Thyroid gland (tissue), 4 donors: ENCODE results near the gene CELF5. TPM values are rescaled to one million over a fixed set of nuclear protein-coding genes. Genes with fewer than 3 reads are reported as not detected.

Experiments
- DNase-seq, 2 donors: peaks; one replicate each; pipeline ENCODE4 v3.0.0-alpha.2; 2019
- H3K27ac ChIP-seq, 3 donors: fragments of 200-600 bp; sonication (generic); 1 replicate in 2 of 3; 2 replicates in 1 of 3; pipeline ENCODE4 v1.5.1; 2016 to 2019; ENCODE audit warnings: mild to moderate bottlenecking in 1 of 3, moderate library complexity in 1 of 3
- H3K27me3 ChIP-seq: fragments of 200-600 bp; sonication (generic); one replicate; pipeline ENCODE4 v1.5.1; 2019
- H3K36me3 ChIP-seq, 2 donors: fragments of 200-600 bp; sonication (generic); one replicate each; pipeline ENCODE4 v1.5.1; 2016 to 2019
- H3K4me1 ChIP-seq, 2 donors: fragments of 200-600 bp; sonication (generic); one replicate each; pipeline ENCODE4 v1.5.1; 2017 to 2019
- H3K4me3 ChIP-seq, 3 donors: fragments of 200-600 bp; sonication (generic); replicated peaks in 1 of 3; 1 replicate in 2 of 3; 2 replicates in 1 of 3; pipeline ENCODE4 v1.5.1; 2016; ENCODE audit warnings: mild to moderate bottlenecking in 1 of 3
- H3K9me3 ChIP-seq: fragments of 200-600 bp; sonication (generic); one replicate; pipeline ENCODE4 v1.5.1; 2017
- CTCF ChIP-seq, 6 experiments: fragments of 200-600 bp in 3 of 6; fragments of 450-650 bp in 3 of 6; sonication (generic) in 3 of 6; IDR thresholded peaks; one replicate each; pipeline ENCODE4 v1.5.1; 2016 to 2019; ENCODE audit warnings: antibody characterized with exemption in 6 of 6, mild to moderate bottlenecking in 2 of 6, inconsistent platforms in 1 of 6, moderate library complexity in 1 of 6
- POLR2A ChIP-seq, 2 donors: fragments of 450-650 bp; IDR thresholded peaks; one replicate each; pipeline ENCODE4 v1.6.1; 2017; ENCODE audit warnings: antibody characterized with exemption in 2 of 2, mild to moderate bottlenecking in 2 of 2, moderate library complexity in 1 of 2
- WGBS, 2 donors: methylation state at CpG; one replicate each; pipeline ENCODE4 v1.1.5; 2017; 5-methylcytosine and 5-hydroxymethylcytosine counted together
- intact Hi-C: fragments of 100-400 bp; cut with DNase I; formaldehyde crosslinking; loops from one replicate; pipeline ENCODE4 v1.15.1; 2023
- total RNA-seq, 4 donors: library from RNA; depleted of rRNA; stranded (reverse); fragments of >200 nt; gene quantifications; one replicate each; pipeline ENCODE4 v1.2.3, GENCODE V29; 2016

The CELF5 gene
- total RNA-seq, 4 donors from 2014 or later, result not detected

- intact Hi-C loops, result no loop called here
- Histone ChIP-seq H3K4me3 (no peak overlapping the region), H3K27me3 (no peaks in the 10 kb centered on the region), H3K27ac (no peak overlapping the region), H3K9me3 (no peaks in the 10 kb centered on the region), H3K4me1 (no peaks in the 10 kb centered on the region), H3K36me3 (peaks cover 0 to 3% of the 10 kb centered on the region in 2 donors)
- 91 to 98% methylated on average over 20 to 37 of the region's 42 CpGs for WGBS, 2 donors
- DNase-seq, result no peak
- TF ChIP-seq POLR2A (IDR thresholded peaks at IDR 0.05) (no peak), CTCF (IDR thresholded peaks at IDR 0.05) (no peak)
These were observed 28.2 kb upstream of the CELF5 start for GRCh38 chr19:3196064-3196932.

GRCh38 chr19:3196933-3197205 is 27.6 kb upstream of the CELF5 start:
- H3K4me3 ChIP-seq, result no peak overlapping the region
- H3K27ac ChIP-seq, result no peak overlapping the region
- H3K4me1 ChIP-seq, result no peaks in the 10 kb centered on the region
- peaks cover 0 to 3% of the 10 kb centered on the region in 2 donors for H3K36me3 ChIP-seq
- no peaks in the 10 kb centered on the region for H3K27me3 ChIP-seq
- DNase-seq, result no peak
- TF ChIP-seq CTCF (IDR thresholded peaks at IDR 0.05) (no peak), POLR2A (IDR thresholded peaks at IDR 0.05) (no peak)
- no peaks in the 10 kb centered on the region for H3K9me3 ChIP-seq
- 95 to 96% methylated on average over 7 to 13 of the region's 14 CpGs for WGBS, 2 donors
- intact Hi-C loops, result no loop called here

GRCh38 chr19:3198901-3199700 is 25.4 kb upstream of the CELF5 start:
- Histone ChIP-seq H3K4me1 (no peaks in the 10 kb centered on the region), H3K36me3 (peaks cover 5 to 7% of the 10 kb centered on the region in 2 donors), H3K27ac (no peak overlapping the region), H3K9me3 (no peaks in the 10 kb centered on the region), H3K4me3 (no peak overlapping the region), H3K27me3 (no peaks in the 10 kb centered on the region)
- intact Hi-C loops, result no loop called here
- no peak for TF ChIP-seq POLR2A (IDR thresholded peaks at IDR 0.05)
- TF ChIP-seq CTCF (IDR thresholded peaks at IDR 0.05), result no peak
- WGBS, 2 donors, result 97% methylated on average over 27 to 36 of the region's 43 CpGs
- DNase-seq, result no peak

- Histone ChIP-seq H3K4me1 (no peaks in the 10 kb centered on the region), H3K9me3 (no peaks in the 10 kb centered on the region), H3K27ac (no peak overlapping the region), H3K36me3 (peaks cover 11 to 17% of the 10 kb centered on the region in 2 donors), H3K4me3 (no peak overlapping the region), H3K27me3 (no peaks in the 10 kb centered on the region)
- intact Hi-C loops, result no loop called here
- WGBS, 2 donors, result 95 to 98% methylated on average over 28 to 29 of the region's 39 CpGs
- no peak for TF ChIP-seq POLR2A (IDR thresholded peaks at IDR 0.05)
- TF ChIP-seq CTCF (IDR thresholded peaks at IDR 0.05), result no peak
- DNase-seq, result no peak
These were observed 23.3 kb upstream of the CELF5 start for GRCh38 chr19:3201072-3201700.
